HepG2 (cell line): ENCODE data around the gene CREG1. TPM values are rescaled to one million over a fixed set of nuclear protein-coding genes. Genes with fewer than 3 reads are reported as not detected.

Experiments
- ARNT ChIP-seq: fragments of 450-650 bp; IDR thresholded peaks from 2 replicates; pipeline ENCODE4 v1.6.1; 2017
- ARNTL ChIP-seq: sonication (generic); formaldehyde crosslinking; IDR thresholded peaks from 2 replicates; pipeline ENCODE4 v1.4.0; 2020; ENCODE audit warnings: mild to moderate bottlenecking, missing genetic modification reagents
- NFE2 ChIP-seq: sonication (generic); formaldehyde crosslinking; IDR thresholded peaks from 2 replicates; pipeline ENCODE4 v1.4.0; 2020; ENCODE audit warnings: missing genetic modification reagents
- SP2 ChIP-seq: sonication (generic); formaldehyde crosslinking; IDR thresholded peaks from 2 replicates; pipeline ENCODE4 v1.5.1; 2020; ENCODE audit warnings: mild to moderate bottlenecking, missing genetic modification reagents
- ZFAT ChIP-seq: sonication (generic); formaldehyde crosslinking; conservative IDR thresholded peaks from 2 replicates; pipeline ENCODE4 v1.8.1; 2023; ENCODE audit warnings: missing genetic modification reagents, inconsistent platforms
- polyA plus RNA-seq, 8 experiments: library from polyadenylated mRNA; depleted of rRNA in 3 of 8; stranded (reverse) in 7 of 8; unstranded in 1 of 8; fragments of >200 nt; fragmentation: Illumina TruSeq in 4 of 8; extraction: Trizol in 4 of 8; gene quantifications; 2 replicates each; pipeline versions ENCODE4 v1.2.1 to v1.2.3, GENCODE V29; 2011 to 2016; ENCODE audit warnings: low read depth in 4 of 8, missing spikeins in 1 of 8, mixed read lengths in 1 of 8; ENCODE audit not compliant: insufficient read depth in 1 of 8
- total RNA-seq, 5 experiments: library from RNA; depleted of rRNA; stranded (reverse); fragments of >200 nt; fragmentation: Illumina TruSeq; extraction: Trizol; gene quantifications; 2 replicates each; pipeline ENCODE4 v1.2.3, GENCODE V29; 2016; ENCODE audit warnings: low read depth in 1 of 5
- TF ChIP-seq, protein P1 (sequence below), 2 experiments: fragments of 450-650 bp in 1 of 2; sonication (generic) in 1 of 2; formaldehyde crosslinking in 1 of 2; IDR thresholded peaks; 2 replicates each; pipeline versions ENCODE4 v1.6.1 to v1.8.0; 2016 to 2022; ENCODE audit warnings: antibody characterized with exemption in 1 of 2, mild to moderate bottlenecking in 1 of 2, missing genetic modification reagents in 1 of 2
- TF ChIP-seq, protein P2 (sequence below): IDR thresholded peaks from 2 replicates; pipeline ENCODE4 v1.6.1; 2018; ENCODE audit warnings: missing genetic modification reagents
- TF ChIP-seq, protein P3 (sequence below), 2 experiments: sonication (generic) in 1 of 2; formaldehyde crosslinking in 1 of 2; IDR thresholded peaks; 2 replicates each; pipeline versions ENCODE4 v1.5.1 to v1.6.1; 2011 to 2020; ENCODE audit warnings: borderline replicate concordance in 1 of 2, low read depth in 1 of 2, low read length in 1 of 2, mild to moderate bottlenecking in 1 of 2, missing genetic modification reagents in 1 of 2, moderate library complexity in 1 of 2
- TF ChIP-seq, protein P4 (sequence below): sonication (generic); formaldehyde crosslinking; conservative IDR thresholded peaks from 2 replicates; pipeline ENCODE4 v1.8.0; 2022; ENCODE audit warnings: mild to moderate bottlenecking, moderate library complexity, missing genetic modification reagents

The CREG1 gene
- total and polyA plus RNA-seq, 2 of the 13 experiments (the other 11 are each of a cell fraction or from before 2014, with no cell fraction given) = 31.3 to 33.5 TPM

DNA sequence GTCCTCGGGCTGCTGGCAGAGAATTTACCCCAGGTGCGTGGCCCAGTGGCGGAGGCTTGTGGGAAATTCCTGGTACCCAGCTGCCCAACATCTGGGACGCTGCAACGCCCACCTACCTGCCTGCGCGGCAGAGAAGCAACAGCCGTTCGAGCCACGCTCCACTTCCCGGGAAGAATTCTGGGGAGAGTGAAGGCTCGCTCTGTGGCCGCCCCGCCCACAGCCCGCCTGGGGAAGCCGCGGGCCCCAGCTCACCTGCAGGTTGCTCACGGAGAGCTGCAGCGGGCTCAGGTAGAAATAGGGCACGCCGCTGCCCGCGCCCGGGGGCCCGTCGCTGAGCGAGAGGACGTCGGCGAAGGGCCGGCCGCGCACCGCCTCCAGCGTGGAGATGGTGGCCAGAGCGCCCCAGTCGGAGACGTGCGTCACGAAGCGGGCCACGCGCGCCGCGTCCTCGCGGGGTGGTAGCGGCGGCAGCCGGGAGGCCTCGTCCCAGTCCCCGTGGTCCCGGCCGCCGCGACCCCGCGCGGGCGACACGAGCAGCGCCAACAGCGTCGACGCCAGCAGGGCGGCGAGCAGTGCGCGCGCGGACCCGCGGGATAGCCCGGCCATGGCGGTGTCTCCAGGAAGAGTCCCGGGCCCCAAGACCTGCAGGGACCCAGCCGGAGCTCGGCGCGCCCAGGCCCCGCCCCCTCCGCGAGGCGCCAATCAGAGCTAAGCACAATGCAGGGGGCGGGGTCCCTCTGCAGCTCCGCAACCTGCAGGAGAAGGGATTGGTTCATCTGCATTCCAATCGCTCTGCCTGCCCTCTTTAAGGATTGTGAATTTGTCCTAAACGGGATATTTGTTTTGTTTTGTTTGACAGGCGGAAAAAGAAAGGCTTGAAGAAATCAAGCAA, at the start of gene CREG1 (continued):
- TF ChIP-seq NFE2 (CRISPR knock-in tag) (no peak), ARNTL (CRISPR knock-in tag) (no peak), ZFAT (CRISPR knock-in tag) (no peak), ARNT (no peak), SP2 (peak; percentile 61)
- TF ChIP-seq, protein P1, sequence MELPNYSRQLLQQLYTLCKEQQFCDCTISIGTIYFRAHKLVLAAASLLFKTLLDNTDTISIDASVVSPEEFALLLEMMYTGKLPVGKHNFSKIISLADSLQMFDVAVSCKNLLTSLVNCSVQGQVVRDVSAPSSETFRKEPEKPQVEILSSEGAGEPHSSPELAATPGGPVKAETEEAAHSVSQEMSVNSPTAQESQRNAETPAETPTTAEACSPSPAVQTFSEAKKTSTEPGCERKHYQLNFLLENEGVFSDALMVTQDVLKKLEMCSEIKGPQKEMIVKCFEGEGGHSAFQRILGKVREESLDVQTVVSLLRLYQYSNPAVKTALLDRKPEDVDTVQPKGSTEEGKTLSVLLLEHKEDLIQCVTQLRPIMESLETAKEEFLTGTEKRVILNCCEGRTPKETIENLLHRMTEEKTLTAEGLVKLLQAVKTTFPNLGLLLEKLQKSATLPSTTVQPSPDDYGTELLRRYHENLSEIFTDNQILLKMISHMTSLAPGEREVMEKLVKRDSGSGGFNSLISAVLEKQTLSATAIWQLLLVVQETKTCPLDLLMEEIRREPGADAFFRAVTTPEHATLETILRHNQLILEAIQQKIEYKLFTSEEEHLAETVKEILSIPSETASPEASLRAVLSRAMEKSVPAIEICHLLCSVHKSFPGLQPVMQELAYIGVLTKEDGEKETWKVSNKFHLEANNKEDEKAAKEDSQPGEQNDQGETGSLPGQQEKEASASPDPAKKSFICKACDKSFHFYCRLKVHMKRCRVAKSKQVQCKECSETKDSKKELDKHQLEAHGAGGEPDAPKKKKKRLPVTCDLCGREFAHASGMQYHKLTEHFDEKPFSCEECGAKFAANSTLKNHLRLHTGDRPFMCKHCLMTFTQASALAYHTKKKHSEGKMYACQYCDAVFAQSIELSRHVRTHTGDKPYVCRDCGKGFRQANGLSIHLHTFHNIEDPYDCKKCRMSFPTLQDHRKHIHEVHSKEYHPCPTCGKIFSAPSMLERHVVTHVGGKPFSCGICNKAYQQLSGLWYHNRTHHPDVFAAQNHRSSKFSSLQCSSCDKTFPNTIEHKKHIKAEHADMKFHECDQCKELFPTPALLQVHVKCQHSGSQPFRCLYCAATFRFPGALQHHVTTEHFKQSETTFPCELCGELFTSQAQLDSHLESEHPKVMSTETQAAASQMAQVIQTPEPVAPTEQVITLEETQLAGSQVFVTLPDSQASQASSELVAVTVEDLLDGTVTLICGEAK (IDR thresholded peaks at IDR 0.05) = no peak
- TF ChIP-seq, protein P1 (CRISPR knock-in tag; IDR thresholded peaks at IDR 0.05) = 0 out of 2 replicates have a peak, but pooled peaks have one; percentile 51
- TF ChIP-seq, protein P2, sequence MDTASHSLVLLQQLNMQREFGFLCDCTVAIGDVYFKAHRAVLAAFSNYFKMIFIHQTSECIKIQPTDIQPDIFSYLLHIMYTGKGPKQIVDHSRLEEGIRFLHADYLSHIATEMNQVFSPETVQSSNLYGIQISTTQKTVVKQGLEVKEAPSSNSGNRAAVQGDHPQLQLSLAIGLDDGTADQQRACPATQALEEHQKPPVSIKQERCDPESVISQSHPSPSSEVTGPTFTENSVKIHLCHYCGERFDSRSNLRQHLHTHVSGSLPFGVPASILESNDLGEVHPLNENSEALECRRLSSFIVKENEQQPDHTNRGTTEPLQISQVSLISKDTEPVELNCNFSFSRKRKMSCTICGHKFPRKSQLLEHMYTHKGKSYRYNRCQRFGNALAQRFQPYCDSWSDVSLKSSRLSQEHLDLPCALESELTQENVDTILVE (CRISPR knock-in tag) = no peak
- TF ChIP-seq, protein P3, sequence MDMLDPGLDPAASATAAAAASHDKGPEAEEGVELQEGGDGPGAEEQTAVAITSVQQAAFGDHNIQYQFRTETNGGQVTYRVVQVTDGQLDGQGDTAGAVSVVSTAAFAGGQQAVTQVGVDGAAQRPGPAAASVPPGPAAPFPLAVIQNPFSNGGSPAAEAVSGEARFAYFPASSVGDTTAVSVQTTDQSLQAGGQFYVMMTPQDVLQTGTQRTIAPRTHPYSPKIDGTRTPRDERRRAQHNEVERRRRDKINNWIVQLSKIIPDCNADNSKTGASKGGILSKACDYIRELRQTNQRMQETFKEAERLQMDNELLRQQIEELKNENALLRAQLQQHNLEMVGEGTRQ (IDR thresholded peaks at IDR 0.05; ENCODE audit: low read depth, low read length) = no peak
- TF ChIP-seq, protein P3 (CRISPR knock-in tag; IDR thresholded peaks at IDR 0.05; ENCODE audit: borderline replicate concordance) = no peak
- TF ChIP-seq, protein P4, sequence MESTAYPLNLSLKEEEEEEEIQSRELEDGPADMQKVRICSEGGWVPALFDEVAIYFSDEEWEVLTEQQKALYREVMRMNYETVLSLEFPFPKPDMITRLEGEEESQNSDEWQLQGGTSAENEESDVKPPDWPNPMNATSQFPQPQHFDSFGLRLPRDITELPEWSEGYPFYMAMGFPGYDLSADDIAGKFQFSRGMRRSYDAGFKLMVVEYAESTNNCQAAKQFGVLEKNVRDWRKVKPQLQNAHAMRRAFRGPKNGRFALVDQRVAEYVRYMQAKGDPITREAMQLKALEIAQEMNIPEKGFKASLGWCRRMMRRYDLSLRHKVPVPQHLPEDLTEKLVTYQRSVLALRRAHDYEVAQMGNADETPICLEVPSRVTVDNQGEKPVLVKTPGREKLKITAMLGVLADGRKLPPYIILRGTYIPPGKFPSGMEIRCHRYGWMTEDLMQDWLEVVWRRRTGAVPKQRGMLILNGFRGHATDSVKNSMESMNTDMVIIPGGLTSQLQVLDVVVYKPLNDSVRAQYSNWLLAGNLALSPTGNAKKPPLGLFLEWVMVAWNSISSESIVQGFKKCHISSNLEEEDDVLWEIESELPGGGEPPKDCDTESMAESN = peak; percentile 50; the same call in 1 of the 2 replicates
